Measurements from ENCODE around the gene NFASC.

- TF ChIP-seq CTCF (tag by site-specific recombination; IDR thresholded peaks at IDR 0.05), result no peak
- TF ChIP-seq PBX3 (CRISPR knock-in tag; IDR thresholded peaks at IDR 0.05), result no peak
- TF ChIP-seq KLF16 (tag by site-specific recombination; IDR thresholded peaks at IDR 0.05), result no peak
- no peak for TF ChIP-seq ZBTB21 (tag by site-specific recombination; IDR thresholded peaks at IDR 0.05)
- TF ChIP-seq ZNF362 (tag by site-specific recombination; IDR thresholded peaks at IDR 0.05), result no peak
- TF ChIP-seq ZNF280D (tag by site-specific recombination; IDR thresholded peaks at IDR 0.05), result no peak
- TF ChIP-seq ZNF473 (tag by site-specific recombination; IDR thresholded peaks at IDR 0.05), result no peak
- no peak for TF ChIP-seq TRIM28 (IDR thresholded peaks at IDR 0.05; ENCODE audit: borderline replicate concordance, low read length)
- no peak for TF ChIP-seq PRDM10 (tag by site-specific recombination; IDR thresholded peaks at IDR 0.05)
- no peak for TF ChIP-seq ZNF416 (tag by site-specific recombination; IDR thresholded peaks at IDR 0.05)
- no peak for TF ChIP-seq ZBTB1 (tag by site-specific recombination; IDR thresholded peaks at IDR 0.05)
- TF ChIP-seq ZNF324 (tag by site-specific recombination; IDR thresholded peaks at IDR 0.05), result no peak
Measured at GRCh38 chr1:205056956-205057568, 186.4 kb downstream of the NFASC start.
